ENCODE data around the gene TRABD. TPM values are rescaled to one million over a fixed set of nuclear protein-coding genes. Genes with fewer than 3 reads are reported as not detected.
"Not testable (repeated sequence)": the region's sequence is repeated elsewhere in the genome, so short reads cannot be mapped to it uniquely, and the experiment has no call there.

Gene TRABD
- total and polyA plus RNA-seq, 4 experiments from 2014 or later, result 51.5 to 126 (median 92.8) TPM

DNA sequence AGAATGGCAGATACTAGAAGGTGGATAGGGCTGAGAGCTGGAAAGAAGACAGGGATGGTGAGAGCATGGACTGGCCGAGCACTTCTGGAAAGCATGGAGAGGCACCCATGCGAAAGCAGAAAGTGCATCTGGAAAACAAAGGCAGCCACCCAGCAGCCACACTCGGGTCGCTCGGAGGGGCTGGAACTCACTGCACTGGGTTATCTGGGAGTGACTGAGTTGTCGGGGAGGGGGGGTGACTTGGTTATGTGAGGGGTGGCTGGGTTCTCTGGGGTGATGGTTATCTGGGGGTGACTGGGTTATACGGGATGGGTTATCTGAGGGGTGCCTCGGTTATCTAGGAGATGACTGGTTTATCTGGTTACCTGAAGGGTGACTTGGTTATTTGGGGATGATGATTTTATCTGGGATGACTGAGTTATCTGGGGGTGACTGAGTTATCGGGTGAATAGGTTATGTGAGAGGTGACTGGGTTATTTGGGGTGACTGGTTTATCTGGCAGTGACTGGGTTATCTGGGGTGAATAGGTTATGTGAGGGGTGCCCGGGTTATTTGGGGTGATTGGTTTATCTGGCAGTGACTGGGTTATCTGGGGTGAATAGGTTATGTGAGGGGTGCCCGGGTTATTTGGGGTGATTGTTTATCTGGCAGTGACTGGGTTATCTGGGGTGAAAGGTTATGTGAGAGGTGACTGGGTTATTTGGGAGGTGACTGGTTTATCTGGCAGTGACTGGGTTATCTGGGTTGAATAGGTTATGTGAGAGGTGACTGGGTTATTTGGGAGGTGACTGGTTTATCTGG, 17.8 kb upstream of the TRABD start:
- Mint-ChIP-seq H3K4me3 (peak overlapping the region in 4 of 8 donors; percentile 3 to 15 (median 14)), H3K27ac (no peak overlapping the region), H3K36me3 (no peaks in the 10 kb centered on the region), H3K27me3 (peaks cover 23 to 27% of the 10 kb centered on the region in 2 donors), H3K4me1 (peaks cover 0 to 8% (median under 1%) of the 10 kb centered on the region in 4 donors), H3K9me3 (peaks cover 0 to 2% (median 0%) of the 10 kb centered on the region in 8 donors)
- Histone ChIP-seq H3K9me3 (ENCODE audit: control insufficient read depth in 1 of 2, low read length in 2 of 2) (no peaks in the 10 kb centered on the region), H3K27ac (ENCODE audit: low read depth, low read length) (no peak overlapping the region), H3K4me1 (ENCODE audit: insufficient read depth, low read length) (no peaks in the 10 kb centered on the region), H3K36me3 (ENCODE audit: insufficient read depth, low read length) (no peaks in the 10 kb centered on the region), H3K27me3 (ENCODE audit: insufficient read depth, low read length) (peaks cover 9% of the 10 kb centered on the region), H3K4me3 (ENCODE audit: low read length in 2 of 2) (no peak overlapping the region)
- intact Hi-C loops (cut with micrococcal nuclease), result no loop called here
- ChIA-PET POLR2A (ENCODE audit: partially characterized antibody) (no interaction called here), CTCF (ENCODE audit: partially characterized antibody) (no interaction called here)
- no peak for DNase-seq

DNA sequence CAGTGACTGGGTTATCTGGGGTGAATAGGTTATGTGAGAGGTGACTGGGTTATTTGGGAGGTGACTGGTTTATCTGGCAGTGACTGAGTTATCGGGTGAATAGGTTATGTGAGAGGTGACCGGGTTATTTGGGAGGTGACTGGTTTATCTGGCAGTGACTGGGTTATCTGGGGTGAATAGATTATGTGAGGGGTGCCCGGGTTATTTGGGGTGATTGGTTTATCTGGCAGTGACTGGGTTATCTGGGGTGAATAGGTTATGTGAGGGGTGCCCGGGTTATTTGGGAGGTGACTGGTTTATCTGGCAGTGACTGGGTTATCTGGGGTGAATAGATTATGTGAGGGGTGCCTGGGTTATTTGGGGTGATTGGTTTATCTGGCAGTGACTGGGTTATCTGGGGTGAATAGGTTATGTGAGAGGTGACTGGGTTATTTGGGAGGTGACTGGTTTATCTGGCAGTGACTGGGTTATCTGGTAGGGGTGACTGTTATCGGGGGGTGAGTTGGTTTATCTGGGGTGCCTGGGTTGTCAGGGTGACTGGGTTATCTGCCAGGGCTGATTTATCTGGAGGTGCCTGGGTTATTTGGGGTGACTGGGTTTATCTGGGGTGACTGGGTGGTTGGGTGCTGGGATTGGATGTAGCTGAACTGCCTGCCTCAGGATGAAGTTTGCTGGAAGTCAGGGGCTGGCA, 17.1 kb upstream of the TRABD start:
- H3K36me3 Mint-ChIP-seq; H3K27me3 ChIP-seq (ENCODE audit: insufficient read depth, low read length); DNase-seq; H3K4me3 ChIP-seq (ENCODE audit: low read length in 2 of 2); H3K4me1 Mint-ChIP-seq; H3K9me3 ChIP-seq (ENCODE audit: control insufficient read depth in 1 of 2, low read length in 2 of 2); CTCF ChIA-PET (ENCODE audit: partially characterized antibody); H3K9me3 Mint-ChIP-seq; POLR2A ChIA-PET (ENCODE audit: partially characterized antibody); intact Hi-C loops (cut with micrococcal nuclease); H3K27ac ChIP-seq (ENCODE audit: low read depth, low read length); H3K36me3 ChIP-seq (ENCODE audit: insufficient read depth, low read length); H3K4me1 ChIP-seq (ENCODE audit: insufficient read depth, low read length): not testable (repeated sequence)
- peaks cover 25 to 27% of the 10 kb centered on the region in 2 donors for H3K27me3 Mint-ChIP-seq
- H3K4me3 Mint-ChIP-seq, result peak overlapping the region; percentile 42 to 87 (median 52)
- peak overlapping the region in 2 of 7 donors; percentile 21 to 22 for H3K27ac Mint-ChIP-seq

DNA sequence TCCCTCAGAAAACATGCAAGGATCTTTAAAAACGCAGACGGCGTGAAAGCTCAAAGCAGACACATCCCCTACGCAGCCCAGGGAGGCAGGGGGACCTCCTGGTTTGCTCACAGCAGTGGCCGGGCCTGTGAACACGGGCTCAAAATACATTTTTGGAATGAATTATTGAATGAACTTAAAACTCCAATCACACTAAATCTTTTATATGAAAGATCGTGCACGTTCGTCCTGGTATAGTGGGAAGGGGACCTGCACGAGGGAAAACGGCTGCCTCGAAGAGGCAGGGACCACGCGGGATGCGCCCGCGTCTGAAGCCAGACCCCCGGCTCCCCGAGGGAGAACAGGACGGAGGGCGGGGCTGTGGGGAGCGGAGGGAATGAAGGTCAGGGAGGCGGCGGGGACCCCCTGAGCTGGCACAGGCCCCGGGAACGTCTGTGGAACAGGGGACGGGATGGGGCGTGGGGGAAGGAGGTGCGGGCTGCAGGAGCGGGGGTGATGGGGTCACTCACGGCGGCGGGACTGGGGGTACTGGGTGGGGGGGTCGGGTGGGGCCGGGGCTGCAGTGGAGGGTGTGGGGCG, 16.4 kb upstream of the TRABD start:
- peak overlapping the region in 2 of 7 donors; percentile 21 to 22 for H3K27ac Mint-ChIP-seq
- CTCF ChIA-PET (ENCODE audit: partially characterized antibody), result no interaction called here

DNA sequence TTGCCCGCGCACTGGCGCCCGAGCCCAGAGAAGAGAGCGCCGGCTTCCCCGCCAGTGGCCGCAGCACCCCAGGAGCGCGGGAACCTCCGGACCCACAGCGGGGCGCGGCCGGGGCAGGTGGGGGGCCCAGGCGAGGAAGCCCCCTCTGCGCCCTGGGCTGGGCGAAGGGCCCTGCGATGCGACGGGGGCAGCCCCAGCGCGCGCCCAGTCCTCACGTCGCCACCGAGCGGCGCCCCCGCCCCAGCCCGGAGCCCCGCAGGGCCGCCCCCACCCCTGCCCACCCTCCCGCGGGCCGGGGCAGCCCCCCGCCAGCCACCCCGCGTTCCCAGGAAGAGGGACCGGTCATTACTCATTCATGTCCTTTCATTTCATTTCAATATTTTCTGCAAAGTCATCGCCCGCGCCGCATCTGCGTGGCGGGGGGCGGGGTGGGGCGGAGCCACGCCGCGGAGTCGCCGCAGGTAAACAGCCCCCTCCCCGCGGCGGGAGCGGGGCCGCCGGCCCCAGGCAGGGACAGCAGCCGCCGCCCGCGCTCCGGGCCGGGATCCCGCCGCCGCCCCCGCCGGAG, 15.9 kb upstream of the TRABD start:
- H3K4me1 ChIP-seq (ENCODE audit: insufficient read depth, low read length), result no peaks in the 10 kb centered on the region
- CTCF ChIA-PET (ENCODE audit: partially characterized antibody), result no interaction called here
- no peak for DNase-seq
- peaks cover 0 to 8% (median under 1%) of the 10 kb centered on the region in 4 donors for H3K4me1 Mint-ChIP-seq
- no peaks in the 10 kb centered on the region for H3K36me3 ChIP-seq (ENCODE audit: insufficient read depth, low read length)
- no peaks in the 10 kb centered on the region for H3K36me3 Mint-ChIP-seq
- H3K27ac Mint-ChIP-seq, result no peak overlapping the region
- peak overlapping the region in 1 of 8 donors; percentile 17 for H3K4me3 Mint-ChIP-seq
- H3K27me3 ChIP-seq (ENCODE audit: insufficient read depth, low read length), result peaks cover 9% of the 10 kb centered on the region
- H3K27ac ChIP-seq (ENCODE audit: low read depth, low read length), result no peak overlapping the region
- POLR2A ChIA-PET (ENCODE audit: partially characterized antibody), result no interaction called here
- intact Hi-C loops (cut with micrococcal nuclease), result no loop called here
- no peaks in the 10 kb centered on the region for H3K9me3 ChIP-seq (ENCODE audit: control insufficient read depth in 1 of 2, low read length in 2 of 2)
- peaks cover 24% of the 10 kb centered on the region in 2 donors for H3K27me3 Mint-ChIP-seq
- no peak overlapping the region for H3K4me3 ChIP-seq (ENCODE audit: low read length in 2 of 2)
- H3K9me3 Mint-ChIP-seq, result peaks cover 0 to 2% (median 0%) of the 10 kb centered on the region in 8 donors

More for the DNA sequence above, 16.4 kb upstream of the TRABD start:
- Histone ChIP-seq H3K36me3 (ENCODE audit: insufficient read depth, low read length) (no peaks in the 10 kb centered on the region), H3K4me3 (ENCODE audit: low read length in 2 of 2) (no peak overlapping the region), H3K27ac (ENCODE audit: low read depth, low read length) (no peak overlapping the region), H3K27me3 (ENCODE audit: insufficient read depth, low read length) (peaks cover 9% of the 10 kb centered on the region), H3K9me3 (ENCODE audit: control insufficient read depth in 1 of 2, low read length in 2 of 2) (no peaks in the 10 kb centered on the region), H3K4me1 (ENCODE audit: insufficient read depth, low read length) (no peaks in the 10 kb centered on the region)
- Mint-ChIP-seq H3K9me3 (peaks cover 0 to 2% (median 0%) of the 10 kb centered on the region in 8 donors), H3K27me3 (peaks cover 24 to 25% of the 10 kb centered on the region in 2 donors), H3K4me1 (peaks cover 0 to 8% (median under 1%) of the 10 kb centered on the region in 4 donors), H3K36me3 (no peaks in the 10 kb centered on the region), H3K4me3 (peak overlapping the region; percentile 42 to 87 (median 54))
- DNase-seq, result no peak
- intact Hi-C loops (cut with micrococcal nuclease), result no loop called here
- POLR2A ChIA-PET (ENCODE audit: partially characterized antibody), result no interaction called here

DNA sequence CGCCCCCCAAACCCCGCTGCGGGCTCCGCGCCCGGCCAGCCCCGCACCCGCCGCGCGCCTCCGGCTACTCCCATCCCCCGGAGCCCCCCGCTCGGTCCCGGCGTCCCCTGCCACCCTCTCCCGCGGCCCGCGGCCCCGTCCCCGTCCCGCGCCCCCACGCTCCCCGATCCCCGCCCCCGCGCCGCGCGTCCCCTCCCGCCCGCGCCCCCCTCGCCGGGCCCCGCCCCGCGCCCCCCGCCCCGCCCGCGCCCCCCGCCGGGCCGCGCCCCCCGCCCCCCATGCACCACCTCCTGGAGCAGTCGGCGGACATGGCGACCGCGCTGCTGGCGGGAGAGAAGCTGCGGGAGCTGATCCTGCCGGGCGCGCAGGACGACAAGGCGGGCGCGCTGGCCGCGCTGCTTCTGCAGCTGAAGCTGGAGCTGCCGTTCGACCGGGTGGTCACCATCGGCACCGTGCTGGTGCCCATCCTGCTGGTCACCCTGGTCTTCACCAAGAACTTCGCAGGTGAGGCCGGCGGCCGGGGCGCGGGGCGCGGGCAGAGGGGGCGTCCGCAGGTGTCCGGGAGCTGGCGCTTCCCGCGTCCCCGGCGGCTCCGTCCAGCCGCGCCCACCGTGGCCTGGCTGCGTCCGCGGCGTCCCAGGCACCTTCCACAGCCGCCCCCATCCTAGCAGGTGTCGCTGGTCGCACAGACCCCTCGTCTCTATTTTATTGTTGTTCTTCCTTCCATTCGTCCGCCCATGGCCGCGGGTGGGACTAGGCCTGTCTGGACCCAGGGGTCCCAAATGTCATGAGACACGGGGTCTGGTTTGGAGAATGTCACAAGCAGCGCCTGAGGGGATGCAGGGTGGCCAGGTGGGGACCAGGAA, 15.0 kb upstream of the TRABD start, which contains the start of gene PANX2:
Gene PANX2 (plus strand): TSS at position 279 of the 866 bp plus-strand sequence. CDS start 0 bp downstream, at position 279.
- POLR2A ChIA-PET (ENCODE audit: partially characterized antibody), result interaction anchor here (1.0 kb wide), 1 partner anchor 17 kb away, joined by 4 read pairs; no protein-coding TSS in a partner anchor
- CTCF ChIA-PET (ENCODE audit: partially characterized antibody), result no interaction called here

DNA sequence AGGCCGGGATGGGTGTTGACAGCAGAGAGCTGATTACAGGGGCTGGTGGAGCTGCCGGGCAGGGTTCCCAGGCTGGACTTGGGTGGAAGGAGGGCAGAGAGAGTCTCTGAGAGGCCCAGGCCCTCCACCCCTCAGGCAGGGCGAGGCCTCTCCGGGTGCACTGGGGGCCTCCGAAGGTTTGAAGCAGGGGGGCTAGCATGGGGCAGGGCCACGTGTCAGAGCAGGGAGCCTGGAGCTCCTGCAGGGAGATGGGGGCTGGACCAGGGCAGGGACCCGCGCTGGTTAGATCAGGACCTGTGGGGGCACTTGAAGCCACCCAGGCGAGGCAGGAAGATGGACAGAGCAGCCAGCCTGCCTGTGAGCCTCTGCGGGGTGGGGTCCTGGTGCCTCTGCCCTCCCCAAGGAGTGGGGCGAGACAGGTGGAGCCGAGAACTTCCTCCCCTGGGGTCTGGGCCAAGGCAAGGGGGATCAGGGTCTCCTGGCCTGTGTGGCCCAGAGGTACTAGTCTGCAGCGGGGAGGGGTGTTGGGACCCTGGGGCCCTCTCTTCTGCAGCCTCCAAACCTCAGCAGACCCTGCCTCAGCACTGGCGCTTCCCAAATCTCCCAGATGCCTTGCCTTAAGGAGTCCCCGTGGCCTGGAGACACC, 14.3 kb upstream of the TRABD start:
- POLR2A ChIA-PET (ENCODE audit: partially characterized antibody), result interaction anchor here (1.0 kb wide), 1 partner anchor 16 kb away, joined by 4 read pairs; no protein-coding TSS in a partner anchor
- Histone ChIP-seq H3K36me3 (ENCODE audit: insufficient read depth, low read length) (no peaks in the 10 kb centered on the region), H3K4me3 (ENCODE audit: low read length in 2 of 2) (no peak overlapping the region), H3K4me1 (ENCODE audit: insufficient read depth, low read length) (no peaks in the 10 kb centered on the region), H3K27ac (ENCODE audit: low read depth, low read length) (no peak overlapping the region), H3K27me3 (ENCODE audit: insufficient read depth, low read length) (peaks cover 9% of the 10 kb centered on the region), H3K9me3 (ENCODE audit: control insufficient read depth in 1 of 2, low read length in 2 of 2) (no peaks in the 10 kb centered on the region)
- no peak overlapping the region for H3K27ac Mint-ChIP-seq
- intact Hi-C loops (cut with micrococcal nuclease), result no loop called here
- CTCF ChIA-PET (ENCODE audit: partially characterized antibody), result no interaction called here
- DNase-seq, result no peak
- H3K4me3 Mint-ChIP-seq, result peak overlapping the region; percentile 50 to 77 (median 70)
- H3K4me1 Mint-ChIP-seq, result peaks cover 0 to 8% (median under 1%) of the 10 kb centered on the region in 4 donors
- H3K27me3 Mint-ChIP-seq, result peaks cover 21 to 24% of the 10 kb centered on the region in 2 donors
- H3K36me3 Mint-ChIP-seq, result no peaks in the 10 kb centered on the region
- peaks cover 0 to 2% (median 0%) of the 10 kb centered on the region in 8 donors for H3K9me3 Mint-ChIP-seq

More for the DNA sequence above, 15.0 kb upstream of the TRABD start, which contains the start of gene PANX2:
- Histone ChIP-seq H3K27ac (ENCODE audit: low read depth, low read length) (no peak within 1 kb of the TSS), H3K4me3 (ENCODE audit: low read length in 2 of 2) (no peak within 1 kb of the TSS), H3K27me3 (ENCODE audit: insufficient read depth, low read length) (peaks cover 9% of the 10 kb centered on the region), H3K4me1 (ENCODE audit: insufficient read depth, low read length) (no peaks in the 10 kb centered on the region), H3K36me3 (ENCODE audit: insufficient read depth, low read length) (no peaks in the 10 kb centered on the region), H3K9me3 (ENCODE audit: control insufficient read depth in 1 of 2, low read length in 2 of 2) (no peaks in the 10 kb centered on the region)
- H3K4me3 Mint-ChIP-seq, result peak within 1 kb of the TSS; percentile 50 to 77 (median 70)
- no peak for DNase-seq
- H3K27me3 Mint-ChIP-seq, result peaks cover 21 to 24% of the 10 kb centered on the region in 2 donors
- no peaks in the 10 kb centered on the region for H3K36me3 Mint-ChIP-seq
- no peak within 1 kb of the TSS for H3K27ac Mint-ChIP-seq
- intact Hi-C loops (cut with micrococcal nuclease), result no loop called here
- H3K9me3 Mint-ChIP-seq, result peaks cover 0 to 2% (median 0%) of the 10 kb centered on the region in 8 donors
- peaks cover 0 to 8% (median under 1%) of the 10 kb centered on the region in 4 donors for H3K4me1 Mint-ChIP-seq
